Measurements from ENCODE around the gene ZNF236. TPM values are rescaled to one million over a fixed set of nuclear protein-coding genes. Genes with fewer than 3 reads are reported as not detected.

The ZNF236 gene
- polyA plus RNA-seq, 1 donor from 2014 or later = 7.7 TPM

DNA sequence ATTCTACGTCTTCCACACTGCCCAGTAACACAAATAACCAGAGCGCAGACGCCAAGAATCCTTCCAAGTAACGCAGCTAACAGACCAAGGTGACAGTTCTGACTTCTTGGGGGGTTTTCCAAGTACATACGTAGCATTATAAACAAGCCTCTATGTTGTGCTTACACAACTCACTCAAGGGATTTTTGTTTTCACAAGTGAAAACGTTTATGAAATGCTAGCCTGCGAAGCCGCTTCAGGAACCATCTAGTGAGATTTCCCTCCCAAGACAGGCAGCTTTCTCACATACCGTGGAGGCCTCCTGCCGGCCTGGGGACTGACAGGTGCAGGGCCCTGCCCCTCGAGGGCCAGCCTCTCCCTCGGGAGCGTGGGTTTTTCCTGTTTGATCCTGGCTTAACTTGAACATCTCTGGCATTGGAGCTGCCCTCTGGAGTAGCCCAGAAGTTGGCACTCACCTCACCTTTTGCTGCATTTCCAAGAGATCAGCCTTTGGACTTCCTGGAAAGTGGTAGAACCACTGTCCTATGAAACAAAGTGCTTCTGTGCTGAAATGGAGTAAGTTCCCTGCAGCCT, 159.1 kb downstream of the ZNF236 start:
- Histone ChIP-seq H2AFZ (ENCODE audit: low read depth, low read length) (no peak overlapping the region), H3K4me2 (ENCODE audit: low read length) (no peak overlapping the region), H3F3A (ENCODE audit: insufficient read depth, low read length, poor library complexity, severe bottlenecking) (no peaks in the 10 kb centered on the region), H4K20me1 (ENCODE audit: insufficient read depth) (no peaks in the 10 kb centered on the region), H3K27ac (ENCODE audit: low read length) (no peak overlapping the region), H3K9ac (ENCODE audit: low read length) (no peak overlapping the region), H3K79me2 (replicated peaks; ENCODE audit: insufficient read depth, low read length) (no peaks in the 10 kb centered on the region), H3K9me3 (ENCODE audit: low read length) (no peaks in the 10 kb centered on the region), H3K9me2 (ENCODE audit: insufficient read depth, low read length) (no peaks in the 10 kb centered on the region), H3K27me3 (ENCODE audit: insufficient read depth, low read depth, low read length) (no peaks in the 10 kb centered on the region), H3K4me3 (ENCODE audit: low read length) (no peak overlapping the region), H3K36me3 (ENCODE audit: insufficient read depth, low read length) (no peaks in the 10 kb centered on the region)
- TF ChIP-seq EP300 (conservative IDR thresholded peaks at IDR 0.05; ENCODE audit: poor library complexity, severe bottlenecking) (no peak), POLR2AphosphoS5 (IDR thresholded peaks at IDR 0.05) (no peak), MXI1 (conservative IDR thresholded peaks at IDR 0.05; ENCODE audit: poor library complexity, severe bottlenecking) (no peak), TAF1 (IDR thresholded peaks at IDR 0.05; ENCODE audit: low read depth) (no peak), RAD21 (conservative IDR thresholded peaks at IDR 0.05) (no peak), SMC3 (conservative IDR thresholded peaks at IDR 0.05; ENCODE audit: poor library complexity) (no peak), EZH2 (IDR thresholded peaks at IDR 0.05; ENCODE audit: borderline replicate concordance, insufficient read depth, low read length, poor library complexity, severe bottlenecking) (no peak)
- TF ChIP-seq, protein P1, sequence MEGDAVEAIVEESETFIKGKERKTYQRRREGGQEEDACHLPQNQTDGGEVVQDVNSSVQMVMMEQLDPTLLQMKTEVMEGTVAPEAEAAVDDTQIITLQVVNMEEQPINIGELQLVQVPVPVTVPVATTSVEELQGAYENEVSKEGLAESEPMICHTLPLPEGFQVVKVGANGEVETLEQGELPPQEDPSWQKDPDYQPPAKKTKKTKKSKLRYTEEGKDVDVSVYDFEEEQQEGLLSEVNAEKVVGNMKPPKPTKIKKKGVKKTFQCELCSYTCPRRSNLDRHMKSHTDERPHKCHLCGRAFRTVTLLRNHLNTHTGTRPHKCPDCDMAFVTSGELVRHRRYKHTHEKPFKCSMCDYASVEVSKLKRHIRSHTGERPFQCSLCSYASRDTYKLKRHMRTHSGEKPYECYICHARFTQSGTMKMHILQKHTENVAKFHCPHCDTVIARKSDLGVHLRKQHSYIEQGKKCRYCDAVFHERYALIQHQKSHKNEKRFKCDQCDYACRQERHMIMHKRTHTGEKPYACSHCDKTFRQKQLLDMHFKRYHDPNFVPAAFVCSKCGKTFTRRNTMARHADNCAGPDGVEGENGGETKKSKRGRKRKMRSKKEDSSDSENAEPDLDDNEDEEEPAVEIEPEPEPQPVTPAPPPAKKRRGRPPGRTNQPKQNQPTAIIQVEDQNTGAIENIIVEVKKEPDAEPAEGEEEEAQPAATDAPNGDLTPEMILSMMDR (IDR thresholded peaks at IDR 0.05; ENCODE audit: poor library complexity, severe bottlenecking) = no peak
- TF ChIP-seq, protein P2, sequence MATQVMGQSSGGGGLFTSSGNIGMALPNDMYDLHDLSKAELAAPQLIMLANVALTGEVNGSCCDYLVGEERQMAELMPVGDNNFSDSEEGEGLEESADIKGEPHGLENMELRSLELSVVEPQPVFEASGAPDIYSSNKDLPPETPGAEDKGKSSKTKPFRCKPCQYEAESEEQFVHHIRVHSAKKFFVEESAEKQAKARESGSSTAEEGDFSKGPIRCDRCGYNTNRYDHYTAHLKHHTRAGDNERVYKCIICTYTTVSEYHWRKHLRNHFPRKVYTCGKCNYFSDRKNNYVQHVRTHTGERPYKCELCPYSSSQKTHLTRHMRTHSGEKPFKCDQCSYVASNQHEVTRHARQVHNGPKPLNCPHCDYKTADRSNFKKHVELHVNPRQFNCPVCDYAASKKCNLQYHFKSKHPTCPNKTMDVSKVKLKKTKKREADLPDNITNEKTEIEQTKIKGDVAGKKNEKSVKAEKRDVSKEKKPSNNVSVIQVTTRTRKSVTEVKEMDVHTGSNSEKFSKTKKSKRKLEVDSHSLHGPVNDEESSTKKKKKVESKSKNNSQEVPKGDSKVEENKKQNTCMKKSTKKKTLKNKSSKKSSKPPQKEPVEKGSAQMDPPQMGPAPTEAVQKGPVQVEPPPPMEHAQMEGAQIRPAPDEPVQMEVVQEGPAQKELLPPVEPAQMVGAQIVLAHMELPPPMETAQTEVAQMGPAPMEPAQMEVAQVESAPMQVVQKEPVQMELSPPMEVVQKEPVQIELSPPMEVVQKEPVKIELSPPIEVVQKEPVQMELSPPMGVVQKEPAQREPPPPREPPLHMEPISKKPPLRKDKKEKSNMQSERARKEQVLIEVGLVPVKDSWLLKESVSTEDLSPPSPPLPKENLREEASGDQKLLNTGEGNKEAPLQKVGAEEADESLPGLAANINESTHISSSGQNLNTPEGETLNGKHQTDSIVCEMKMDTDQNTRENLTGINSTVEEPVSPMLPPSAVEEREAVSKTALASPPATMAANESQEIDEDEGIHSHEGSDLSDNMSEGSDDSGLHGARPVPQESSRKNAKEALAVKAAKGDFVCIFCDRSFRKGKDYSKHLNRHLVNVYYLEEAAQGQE (IDR thresholded peaks at IDR 0.05; ENCODE audit: borderline replicate concordance) = no peak

DNA sequence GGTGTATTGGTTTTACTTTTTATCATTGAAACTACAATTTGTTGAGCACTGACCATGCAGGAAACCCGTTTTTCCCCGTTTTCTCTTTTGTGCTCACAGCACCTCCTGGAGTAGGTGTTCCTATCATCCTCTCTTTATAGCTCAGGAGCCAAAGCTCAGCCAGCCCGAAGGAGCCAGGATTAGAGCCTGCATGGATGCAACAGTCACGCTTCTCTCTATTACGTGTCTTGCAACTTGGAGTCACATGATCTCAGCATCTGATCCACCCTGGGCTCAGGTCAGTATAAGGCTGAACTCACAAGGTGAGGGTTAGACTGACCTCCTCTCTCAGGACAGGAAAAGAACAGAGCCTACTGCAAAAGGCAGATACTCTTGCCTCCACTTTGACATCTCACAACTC, 159.7 kb downstream of the ZNF236 start:
- Histone ChIP-seq H3K27ac (ENCODE audit: low read length) (no peak overlapping the region), H3K9me3 (ENCODE audit: low read length) (no peaks in the 10 kb centered on the region)
- TF ChIP-seq EZH2 (IDR thresholded peaks at IDR 0.05; ENCODE audit: borderline replicate concordance, insufficient read depth, low read length, poor library complexity, severe bottlenecking) (no peak), EP300 (conservative IDR thresholded peaks at IDR 0.05; ENCODE audit: poor library complexity, severe bottlenecking) (no peak), SMC3 (conservative IDR thresholded peaks at IDR 0.05; ENCODE audit: poor library complexity) (no peak), POLR2AphosphoS5 (IDR thresholded peaks at IDR 0.05) (no peak), TAF1 (IDR thresholded peaks at IDR 0.05; ENCODE audit: low read depth) (no peak), MXI1 (conservative IDR thresholded peaks at IDR 0.05; ENCODE audit: poor library complexity, severe bottlenecking) (no peak), RAD21 (conservative IDR thresholded peaks at IDR 0.05) (no peak)
- TF ChIP-seq, protein P2 (IDR thresholded peaks at IDR 0.05; ENCODE audit: borderline replicate concordance) = no peak
- TF ChIP-seq, protein P1 (IDR thresholded peaks at IDR 0.05; ENCODE audit: poor library complexity, severe bottlenecking) = no peak

More for the DNA sequence above, 159.7 kb downstream of the ZNF236 start:
- Histone ChIP-seq H2AFZ (ENCODE audit: low read depth, low read length) (no peak overlapping the region), H4K20me1 (ENCODE audit: insufficient read depth) (no peaks in the 10 kb centered on the region), H3K36me3 (ENCODE audit: insufficient read depth, low read length) (no peaks in the 10 kb centered on the region), H3K79me2 (replicated peaks; ENCODE audit: insufficient read depth, low read length) (no peaks in the 10 kb centered on the region), H3K9me2 (ENCODE audit: insufficient read depth, low read length) (no peaks in the 10 kb centered on the region), H3K4me3 (ENCODE audit: low read length) (no peak overlapping the region), H3F3A (ENCODE audit: insufficient read depth, low read length, poor library complexity, severe bottlenecking) (no peaks in the 10 kb centered on the region), H3K27me3 (ENCODE audit: insufficient read depth, low read depth, low read length) (no peaks in the 10 kb centered on the region), H3K9ac (ENCODE audit: low read length) (no peak overlapping the region), H3K4me2 (ENCODE audit: low read length) (no peak overlapping the region)

Data from neural cell (in vitro differentiated cells).